ENCODE measurements around the gene ANGPTL2. TPM values are rescaled to one million over a fixed set of nuclear protein-coding genes. Genes with fewer than 3 reads are reported as not detected.

Gene ANGPTL2
- total RNA-seq, 4 donors from 2014 or later: 78.4 to 95.0 (median 87.3) TPM

DNA sequence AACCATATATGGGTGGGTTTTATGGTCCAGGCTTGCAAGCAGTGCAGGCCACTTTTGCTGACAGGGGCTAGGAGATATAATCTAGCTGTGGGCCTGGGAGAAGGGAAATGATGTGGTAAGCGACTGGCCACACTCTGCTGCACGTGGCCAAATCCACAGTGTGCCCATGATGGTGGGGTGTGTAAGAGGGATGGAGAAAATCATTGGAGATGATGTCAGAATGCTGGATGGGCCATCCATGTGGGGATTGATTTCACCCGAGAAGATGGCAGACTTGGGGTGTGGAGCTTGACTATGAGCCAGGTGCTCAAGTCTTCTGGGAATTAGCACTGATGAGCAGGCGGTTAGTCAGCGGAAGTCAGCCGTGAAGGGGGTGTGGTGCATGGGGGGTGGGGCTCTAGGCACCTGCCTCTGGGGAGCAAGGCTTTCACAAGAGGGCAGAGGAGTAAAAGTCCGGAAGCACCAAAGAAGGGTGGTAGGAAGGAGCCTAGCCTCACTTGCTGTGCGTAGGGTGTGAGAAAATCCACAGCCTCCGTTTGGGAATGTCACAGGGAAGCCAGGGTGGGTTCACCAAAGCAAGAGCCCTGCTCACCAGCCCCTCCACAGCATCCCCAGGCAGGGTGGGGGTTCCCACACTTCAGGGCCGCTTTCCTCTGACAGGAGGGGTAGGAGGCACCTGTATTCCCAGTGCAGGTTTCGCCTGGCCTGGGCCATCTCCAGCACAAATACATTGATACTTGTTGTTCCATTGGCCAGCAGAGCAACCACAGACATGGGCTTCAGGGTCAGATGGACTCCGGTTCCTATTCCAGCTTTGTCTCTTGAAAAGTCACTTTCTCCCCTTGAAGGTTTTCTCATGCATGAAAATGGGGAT, 44.5 kb upstream of the ANGPTL2 start:
- TF ChIP-seq, protein P1, sequence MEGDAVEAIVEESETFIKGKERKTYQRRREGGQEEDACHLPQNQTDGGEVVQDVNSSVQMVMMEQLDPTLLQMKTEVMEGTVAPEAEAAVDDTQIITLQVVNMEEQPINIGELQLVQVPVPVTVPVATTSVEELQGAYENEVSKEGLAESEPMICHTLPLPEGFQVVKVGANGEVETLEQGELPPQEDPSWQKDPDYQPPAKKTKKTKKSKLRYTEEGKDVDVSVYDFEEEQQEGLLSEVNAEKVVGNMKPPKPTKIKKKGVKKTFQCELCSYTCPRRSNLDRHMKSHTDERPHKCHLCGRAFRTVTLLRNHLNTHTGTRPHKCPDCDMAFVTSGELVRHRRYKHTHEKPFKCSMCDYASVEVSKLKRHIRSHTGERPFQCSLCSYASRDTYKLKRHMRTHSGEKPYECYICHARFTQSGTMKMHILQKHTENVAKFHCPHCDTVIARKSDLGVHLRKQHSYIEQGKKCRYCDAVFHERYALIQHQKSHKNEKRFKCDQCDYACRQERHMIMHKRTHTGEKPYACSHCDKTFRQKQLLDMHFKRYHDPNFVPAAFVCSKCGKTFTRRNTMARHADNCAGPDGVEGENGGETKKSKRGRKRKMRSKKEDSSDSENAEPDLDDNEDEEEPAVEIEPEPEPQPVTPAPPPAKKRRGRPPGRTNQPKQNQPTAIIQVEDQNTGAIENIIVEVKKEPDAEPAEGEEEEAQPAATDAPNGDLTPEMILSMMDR (IDR thresholded peaks at IDR 0.05; ENCODE audit: low read depth): no peak

DNA sequence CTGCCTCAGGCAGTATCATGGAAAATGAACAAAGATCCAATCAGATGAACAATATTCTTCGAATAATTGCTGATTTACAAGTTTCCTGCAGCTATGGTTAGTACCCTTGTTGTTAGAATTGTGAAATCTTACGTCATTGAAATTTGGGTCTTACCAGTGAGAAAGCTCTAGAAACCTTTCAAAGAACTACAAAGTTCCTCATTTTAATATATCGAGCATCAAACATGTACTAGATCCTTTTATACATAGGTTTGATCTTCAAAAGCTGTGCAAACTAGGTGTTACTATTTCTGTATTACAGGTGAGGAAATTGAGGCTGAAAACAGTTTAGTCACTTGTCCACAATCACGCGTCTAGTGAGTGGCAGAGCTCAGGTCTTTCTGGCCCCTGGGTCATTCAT, 43.7 kb upstream of the ANGPTL2 start:
- TF ChIP-seq, protein P1 (IDR thresholded peaks at IDR 0.05; ENCODE audit: low read depth): no peak

DNA sequence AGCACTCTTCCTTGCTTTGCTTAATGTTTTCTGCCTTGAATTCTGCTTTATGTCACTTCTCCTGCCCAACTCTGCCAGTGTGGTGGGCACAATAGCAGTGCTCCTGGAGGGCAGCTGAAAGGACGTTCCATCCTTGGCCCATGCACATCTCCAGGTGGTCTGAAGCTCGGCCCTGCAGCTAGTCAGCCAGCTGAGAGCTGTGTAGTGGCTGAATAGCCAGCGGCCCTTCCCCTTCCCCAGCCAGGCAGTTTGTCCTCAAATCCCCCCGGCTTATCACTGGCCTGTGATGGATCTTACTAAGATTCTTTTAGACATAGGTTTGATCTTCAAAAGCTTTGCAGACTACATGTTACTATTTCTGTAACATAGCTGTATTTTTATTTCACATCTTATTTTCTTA, 42.7 kb upstream of the ANGPTL2 start:
- TF ChIP-seq, protein P1 (IDR thresholded peaks at IDR 0.05; ENCODE audit: low read depth): no peak

DNA sequence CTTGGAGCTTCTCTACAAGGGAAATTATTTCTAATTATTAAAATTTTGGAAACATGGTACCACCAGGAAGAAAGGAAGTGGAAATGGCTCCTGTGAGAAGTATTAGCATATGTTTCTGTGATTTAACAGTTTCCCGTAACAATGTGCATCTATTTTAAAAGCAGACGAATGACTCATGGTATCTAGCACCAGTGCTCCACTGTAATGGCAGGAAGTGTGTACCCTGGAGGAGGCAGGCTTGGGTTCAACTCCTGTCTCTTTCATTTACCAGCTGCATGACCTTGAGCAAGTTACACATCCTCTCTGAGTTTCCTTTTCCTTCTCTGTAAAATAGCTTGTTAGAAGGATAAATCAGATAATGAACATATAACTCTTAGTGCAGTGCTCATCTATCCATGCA, 41.0 kb upstream of the ANGPTL2 start:
- TF ChIP-seq, protein P1 (IDR thresholded peaks at IDR 0.05; ENCODE audit: low read depth): no peak

DNA sequence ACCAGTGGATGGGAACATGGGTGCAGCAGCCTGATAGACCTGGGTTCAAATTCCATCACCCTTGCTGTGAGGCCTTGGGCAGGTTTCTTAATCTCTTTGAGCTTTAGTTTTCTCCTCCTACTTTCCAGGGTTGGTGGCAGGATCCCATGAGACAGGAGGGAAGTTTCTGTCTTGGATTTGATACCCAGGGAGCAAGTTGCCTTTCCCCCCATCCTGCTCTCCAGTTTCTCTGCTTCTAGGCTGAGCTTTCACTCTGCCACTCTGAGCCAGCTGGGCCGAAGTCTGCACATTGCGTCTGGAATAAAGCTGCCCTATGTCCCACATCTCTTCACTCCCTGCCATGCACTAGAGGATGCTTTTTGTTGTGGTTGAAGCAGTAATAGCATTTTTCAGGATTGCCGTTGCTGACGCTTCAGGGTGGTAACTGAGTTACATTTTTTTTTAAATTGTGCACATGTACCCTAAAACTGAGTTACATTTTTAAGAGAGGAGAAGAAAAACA, 40.5 kb upstream of the ANGPTL2 start:
- TF ChIP-seq, protein P1 (IDR thresholded peaks at IDR 0.05; ENCODE audit: low read depth): no peak

DNA sequence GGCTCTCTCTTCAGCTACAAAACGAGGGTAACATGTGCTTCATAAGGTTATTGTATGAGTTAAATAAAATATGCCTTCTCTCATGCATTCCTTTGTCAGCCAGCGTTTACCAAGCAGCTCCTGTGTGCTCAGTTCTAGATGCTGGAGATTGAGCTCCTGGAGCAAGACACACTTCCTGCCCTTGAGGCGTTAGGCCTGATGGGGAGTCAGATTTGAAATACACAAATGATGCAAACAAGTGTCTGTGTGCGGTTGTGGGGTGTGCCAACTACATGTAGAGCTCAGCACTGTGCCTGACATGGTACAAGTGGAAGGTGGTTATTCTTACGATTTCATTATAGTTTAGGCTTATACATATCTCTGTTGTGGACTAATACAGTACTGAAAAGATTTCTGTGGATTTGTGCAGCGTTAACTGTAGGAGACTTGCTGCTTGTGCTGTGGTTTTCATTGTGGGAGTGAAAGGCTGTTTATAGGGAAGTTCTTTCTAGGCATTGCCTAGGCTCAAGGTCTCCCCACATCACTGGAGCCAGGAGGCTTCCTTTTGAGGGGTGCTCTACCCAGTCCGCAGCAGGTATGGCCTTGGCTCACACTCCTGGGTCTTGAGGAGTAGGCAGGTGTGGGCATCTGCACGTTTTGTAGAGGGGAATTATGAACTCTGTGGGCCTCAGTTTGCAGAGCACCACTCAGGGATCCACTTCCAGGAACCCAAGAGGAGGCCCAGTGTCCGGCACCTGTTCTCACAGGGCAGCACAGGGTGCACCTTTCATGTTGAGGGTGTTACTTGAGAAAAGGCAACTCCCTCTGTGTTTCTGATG, 39.8 kb upstream of the ANGPTL2 start:
- TF ChIP-seq, protein P1 (IDR thresholded peaks at IDR 0.05; ENCODE audit: low read depth): no peak

DNA sequence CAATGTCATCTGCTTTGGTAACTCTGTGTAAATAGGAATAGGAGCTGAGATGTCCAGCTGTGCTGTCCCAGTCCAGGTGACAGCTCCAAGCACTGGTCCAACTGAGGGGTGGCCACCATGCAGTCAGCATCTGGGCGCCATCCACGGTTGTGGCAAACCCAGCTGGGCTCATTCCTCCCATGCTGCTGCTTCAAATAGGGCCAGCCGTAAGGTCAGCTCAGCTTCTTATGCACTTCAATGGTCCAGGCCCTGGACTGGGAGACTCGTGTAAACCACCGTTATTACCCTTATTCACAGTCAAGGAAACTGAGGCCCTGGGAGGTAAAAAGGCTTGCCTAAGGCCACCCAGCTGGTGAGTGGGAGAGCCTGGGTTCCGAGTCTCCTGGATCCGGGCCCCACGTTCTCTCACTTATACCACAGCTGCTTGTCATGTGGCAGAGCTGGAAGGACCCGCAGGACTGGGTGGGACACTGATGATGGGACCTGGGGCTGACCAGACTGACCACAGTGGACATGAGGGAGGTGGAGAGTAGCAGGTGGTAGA, 38.7 kb upstream of the ANGPTL2 start:
- TF ChIP-seq, protein P1 (IDR thresholded peaks at IDR 0.05; ENCODE audit: low read depth): no peak

Measured in subcutaneous adipose tissue (tissue), 4 donors.